OCI-LY3 (cell line): ENCODE data around the gene STRADB.

Experiments used
- H2AFZ ChIP-seq: fragments of 200-600, 300-600 bp; shearing (Covaris generic); 2 replicates; pipeline ENCODE4 v1.6.0; 2014; ENCODE audit warnings: antibody characterized with exemption, low read depth, low read length
- H3K27ac ChIP-seq: fragments of 200-600, 300-600 bp; sonication (generic); 2 replicates; pipeline ENCODE4 v1.5.1; 2014; ENCODE audit warnings: mild to moderate bottlenecking, low read length, moderate library complexity, mixed read lengths
- H3K27me3 ChIP-seq: fragments of 200-600, 300-600 bp; sonication (generic); 2 replicates; pipeline ENCODE4 v1.6.1; 2014; ENCODE audit warnings: low read depth, low read length, mixed read lengths
- H3K36me3 ChIP-seq: fragments of 200-600, 300-600 bp; sonication (generic); replicated peaks from 2 replicates; pipeline ENCODE3; 2014; ENCODE audit warnings: low read depth, low read length, mixed read lengths
- H3K4me1 ChIP-seq: fragments of 300-600, 200-600 bp; sonication (generic); 2 replicates; pipeline ENCODE4 v1.6.1; 2014; ENCODE audit warnings: low read length, mixed read lengths
- H3K4me2 ChIP-seq: fragments of 200-600, 300-600 bp; sonication (generic); 2 replicates; pipeline ENCODE4 v1.6.1; 2014; ENCODE audit warnings: low read length, mixed read lengths
- H3K4me3 ChIP-seq: fragments of 300-600, 200-600 bp; sonication (generic); 2 replicates; pipeline ENCODE4 v1.5.1; 2014; ENCODE audit warnings: antibody characterized with exemption, mild to moderate bottlenecking, low read length, moderate library complexity
- H3K79me2 ChIP-seq: fragments of 300-600, 200-600 bp; shearing (Covaris generic); 2 replicates; pipeline ENCODE4 v1.6.1; 2014; ENCODE audit warnings: mild to moderate bottlenecking, low read length, mixed read lengths
- H3K9ac ChIP-seq: fragments of 300-600, 200-600 bp; shearing (Covaris generic); 2 replicates; pipeline ENCODE4 v1.6.0; 2014; ENCODE audit warnings: mild to moderate bottlenecking, low read length, moderate library complexity
- H3K9me3 ChIP-seq: fragments of 200-600, 300-600 bp; shearing (Covaris generic); 2 replicates; pipeline ENCODE4 v1.6.1; 2014; ENCODE audit warnings: low read length, mixed read lengths; ENCODE audit not compliant: insufficient read depth
- H4K20me1 ChIP-seq: fragments of 200-600, 300-600 bp; sonication (generic); 2 replicates; pipeline ENCODE4 v1.6.1; 2016; ENCODE audit warnings: low read length, mixed read lengths; ENCODE audit not compliant: insufficient read depth
- CTCF ChIP-seq: fragments of 200-600, 300-600 bp; sonication (generic); IDR thresholded peaks from 2 replicates; pipeline ENCODE4 v1.5.1; 2014; ENCODE audit warnings: antibody characterized with exemption, low read length, low read depth
- EZH2phosphoT487 ChIP-seq: fragments of 200-600 bp; shearing (Covaris generic); IDR thresholded peaks from 2 replicates; pipeline ENCODE4 v1.6.1; 2018; ENCODE audit warnings: antibody characterized with exemption, mixed run types, low read depth

Gene STRADB

GRCh38 chr2:201448061-201448460 is 3.5 kb upstream of the STRADB start:
- H3K79me2 ChIP-seq = peaks cover 12% of the 10 kb centered on the region
- H3K27me3 ChIP-seq = no peaks in the 10 kb centered on the region
- no peak overlapping the region for H3K4me3 ChIP-seq
- no peak overlapping the region for H3K9ac ChIP-seq
- no peaks in the 10 kb centered on the region for H4K20me1 ChIP-seq
- TF ChIP-seq CTCF = no peak
- no peak for TF ChIP-seq EZH2phosphoT487
- H3K36me3 ChIP-seq = no peaks in the 10 kb centered on the region
- H3K9me3 ChIP-seq = no peaks in the 10 kb centered on the region
- peaks cover 10% of the 10 kb centered on the region for H3K4me1 ChIP-seq
- no peak overlapping the region for H2AFZ ChIP-seq
- H3K27ac ChIP-seq = no peak overlapping the region
- no peak overlapping the region for H3K4me2 ChIP-seq

- no peak overlapping the region for H3K4me2 ChIP-seq
- H3K4me3 ChIP-seq = no peak overlapping the region
- peaks cover 12% of the 10 kb centered on the region for H3K79me2 ChIP-seq
- H4K20me1 ChIP-seq = no peaks in the 10 kb centered on the region
- no peaks in the 10 kb centered on the region for H3K27me3 ChIP-seq
- no peak for TF ChIP-seq CTCF
- no peak for TF ChIP-seq EZH2phosphoT487
- no peaks in the 10 kb centered on the region for H3K36me3 ChIP-seq
- no peak overlapping the region for H3K9ac ChIP-seq
- H3K9me3 ChIP-seq = no peaks in the 10 kb centered on the region
- no peak overlapping the region for H3K27ac ChIP-seq
- H2AFZ ChIP-seq = no peak overlapping the region
- H3K4me1 ChIP-seq = peaks cover 10% of the 10 kb centered on the region
Observed at GRCh38 chr2:201448701-201449100, 2.8 kb upstream of the STRADB start.

GRCh38 chr2:201450954-201451291 is 617 bp upstream of the STRADB start:
- H2AFZ ChIP-seq = peak overlapping the region; percentile 93
- H3K27ac ChIP-seq = peak overlapping the region; percentile 36

More at GRCh38 chr2:201450954-201451291, 617 bp upstream of the STRADB start:
- Histone ChIP-seq H3K4me3 (peak overlapping the region; percentile 94), H4K20me1 (no peaks in the 10 kb centered on the region), H3K4me2 (peak overlapping the region; percentile 80), H3K27me3 (no peaks in the 10 kb centered on the region), H3K36me3 (no peaks in the 10 kb centered on the region), H3K4me1 (peaks cover 10% of the 10 kb centered on the region), H3K79me2 (peaks cover 12% of the 10 kb centered on the region), H3K9ac (peak overlapping the region; percentile 75), H3K9me3 (no peaks in the 10 kb centered on the region)
- TF ChIP-seq CTCF (no peak), EZH2phosphoT487 (no peak)
